Lung (tissue), 12 donors: ENCODE results near the gene SLC35F2. TPM values are rescaled to one million over a fixed set of nuclear protein-coding genes. Genes with fewer than 3 reads are reported as not detected.

Experiments
- ATAC-seq: fragments of 200-7000 bp; cut with Tn5 transposase; one replicate; pipeline ENCODE4 v1.9.1; 2020; ENCODE audit warnings: moderate number of reproducible peaks; ENCODE audit not compliant: insufficient read depth, low FRiP score
- DNase-seq, 3 donors: peaks; one replicate each; pipeline ENCODE4 v3.0.0-alpha.2; 2013 to 2017
- H3K27ac ChIP-seq, 2 donors: one replicate each; pipeline ENCODE4 v1.5.1; 2013; ENCODE audit warnings: mild to moderate bottlenecking in 2 of 2, moderate library complexity in 2 of 2, control low read depth in 1 of 2, inconsistent platforms in 1 of 2, low read depth in 1 of 2, low read length in 1 of 2
- H3K27me3 ChIP-seq, 3 donors: one replicate each; pipeline ENCODE4 v1.5.1; 2013; ENCODE audit warnings: low read length in 2 of 3; ENCODE audit not compliant: control insufficient read depth in 3 of 3, insufficient read depth in 3 of 3
- H3K36me3 ChIP-seq, 4 donors: one replicate each; pipeline ENCODE4 v1.5.1; 2013; ENCODE audit warnings: low read length in 4 of 4, mild to moderate bottlenecking in 1 of 4, moderate library complexity in 1 of 4; ENCODE audit not compliant: control insufficient read depth in 4 of 4, insufficient read depth in 4 of 4
- H3K4me1 ChIP-seq, 5 donors: one replicate each; pipeline ENCODE4 v1.5.1; 2013; ENCODE audit warnings: low read length in 5 of 5, mild to moderate bottlenecking in 2 of 5, moderate library complexity in 1 of 5; ENCODE audit not compliant: control insufficient read depth in 5 of 5, insufficient read depth in 5 of 5
- H3K4me3 ChIP-seq: one replicate; pipeline ENCODE4 v1.5.1; 2013; ENCODE audit warnings: mild to moderate bottlenecking, control low read depth, moderate library complexity
- H3K9ac ChIP-seq, 2 donors: one replicate each; pipeline ENCODE4 v1.5.1; 2013; ENCODE audit warnings: low read length in 2 of 2, control low read depth in 1 of 2; ENCODE audit not compliant: insufficient read depth in 1 of 2
- H3K9me3 ChIP-seq, 4 donors: one replicate each; pipeline ENCODE4 v1.5.1; 2013; ENCODE audit warnings: low read length in 3 of 4, mild to moderate bottlenecking in 1 of 4, moderate library complexity in 1 of 4; ENCODE audit not compliant: control insufficient read depth in 4 of 4, insufficient read depth in 3 of 4
- CTCF ChIP-seq: IDR thresholded peaks from 2 replicates; pipeline ENCODE4 v1.5.1; 2012; ENCODE audit warnings: mild to moderate bottlenecking; ENCODE audit errors: control extremely low read depth, extremely low read depth
- WGBS, 2 donors: extraction: QIAGEN DNeasy Blood & Tissue Kit; methylation state at CpG; one replicate each; pipeline ENCODE4 v1.1.7; 2013; 5-methylcytosine and 5-hydroxymethylcytosine counted together
- polyA plus RNA-seq, 2 donors: library from polyadenylated mRNA; stranded (reverse); fragments of 200-250 nt; gene quantifications; one replicate each; pipeline ENCODE4 v1.2.1, GENCODE V29; 2013
- total RNA-seq, 2 donors: library from RNA; depleted of rRNA in 1 of 2; stranded (reverse); fragments of >200 nt in 1 of 2; gene quantifications; one replicate each; pipeline ENCODE4 v1.2.1, GENCODE V29; 2014 to 2021
- donor health status: control.
- donor health status: control.
- donor health status: Bipolar disorder and iron deficiency.
- donor health status: healthy.
- donor health status: DM: yes; HTN: yes; CAD: no.

Gene SLC35F2
- total and polyA plus RNA-seq, 4 donors: 5.1 to 15.7 (median 5.8) TPM

- 59 to 66% methylated on average over 3 of the region's 3 CpGs for WGBS, 2 donors
- no peak for DNase-seq
These were observed 115.4 kb downstream of the SLC35F2 start for GRCh38 chr11:107743191-107743590.

GRCh38 chr11:107741044-107741823, 117.4 kb downstream of the SLC35F2 start:
- Histone ChIP-seq H3K36me3 (no peaks in the 10 kb centered on the region), H3K4me3 (no peak overlapping the region), H3K4me1 (no peaks in the 10 kb centered on the region), H3K9me3 (no peaks in the 10 kb centered on the region), H3K9ac (no peak overlapping the region), H3K27ac (no peak overlapping the region), H3K27me3 (no peaks in the 10 kb centered on the region)
- peak; percentile 5 for TF ChIP-seq CTCF
- 45 to 53% methylated on average over 7 of the region's 7 CpGs for WGBS, 2 donors
- peak; percentile 10 to 31 (median 15) for DNase-seq
- ATAC-seq: peak; percentile 34

More at GRCh38 chr11:107743191-107743590, 115.4 kb downstream of the SLC35F2 start:
- H3K4me1 ChIP-seq: no peaks in the 10 kb centered on the region
- H3K27me3 ChIP-seq: no peaks in the 10 kb centered on the region
- H3K9ac ChIP-seq: no peak overlapping the region
- H3K4me3 ChIP-seq: no peak overlapping the region
- TF ChIP-seq CTCF: no peak
- no peak overlapping the region for H3K27ac ChIP-seq
- no peaks in the 10 kb centered on the region for H3K9me3 ChIP-seq
- no peaks in the 10 kb centered on the region for H3K36me3 ChIP-seq
- ATAC-seq: no peak

Other genes with a start within 250 kb of the SLC35F2 start
- gene SLN, start 146.7 kb downstream of the SLC35F2 start, total RNA-seq: not detected
- gene SLN, start 146.7 kb downstream of the SLC35F2 start, polyA plus RNA-seq: under 1 TPM; 0.49 to 0.77 TPM
- gene RAB39A, start 69.7 kb upstream of the SLC35F2 start, total RNA-seq: 1 to 10 TPM; 2.0 to 3.6 TPM
- gene RAB39A, start 69.7 kb upstream of the SLC35F2 start, polyA plus RNA-seq: 1 to 10 TPM in 1 of 2 donors, under 1 TPM in 1; 0.30 to 3.0 TPM
- 10 to 100 TPM; 36.2 to 53.6 TPM for gene CUL5, start 150.1 kb upstream of the SLC35F2 start, total RNA-seq
- 1 to 10 TPM; 5.4 to 8.2 TPM for gene CUL5, start 150.1 kb upstream of the SLC35F2 start, polyA plus RNA-seq